ENCODE results near the gene TRIM7. TPM values are rescaled to one million over a fixed set of nuclear protein-coding genes. Genes with fewer than 3 reads are reported as not detected.
"Not testable (repeated sequence)": the region's sequence is repeated elsewhere in the genome, so short reads cannot be mapped to it uniquely, and the experiment has no call there.

Gene TRIM7
- total and polyA plus RNA-seq, 8 donors, result 0.45 to 20.4 (median 3.4) TPM; not detected in 1

DNA sequence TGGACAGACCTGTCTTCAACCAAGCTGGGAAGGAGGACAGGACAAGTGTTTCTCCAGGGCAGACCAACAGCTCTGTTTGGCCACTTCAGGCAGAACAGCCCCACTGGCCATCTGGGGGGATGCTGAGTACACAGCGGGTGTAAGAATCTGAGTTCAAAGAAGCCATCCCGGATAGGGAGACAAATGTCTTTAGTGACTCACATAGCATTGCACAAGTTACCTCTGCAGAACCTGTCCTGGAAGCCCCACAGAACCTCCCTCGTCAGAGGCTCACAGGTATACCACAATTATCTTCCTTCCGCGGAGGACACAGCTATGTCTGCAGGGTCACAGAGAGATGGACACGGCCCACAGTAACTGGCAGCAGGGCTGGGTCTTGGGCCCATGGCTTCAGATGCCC lies 55.6 kb downstream of the TRIM7 start:
- Histone ChIP-seq H3K4me1 (no peaks in the 10 kb centered on the region), H3K9me3 (peaks cover 0 to 6% (median 3%) of the 10 kb centered on the region in 4 donors), H3K36me3 (no peaks in the 10 kb centered on the region), H3K4me3 (no peak overlapping the region), H3K27me3 (peaks cover 0 to 59% (median 16%) of the 10 kb centered on the region in 3 donors), H3K27ac (no peak overlapping the region)
- TF ChIP-seq POLR2AphosphoS5 (IDR thresholded peaks at IDR 0.05), result no peak
- TF ChIP-seq POLR2A (IDR thresholded peaks at IDR 0.05), result no peak
- TF ChIP-seq, protein P1, sequence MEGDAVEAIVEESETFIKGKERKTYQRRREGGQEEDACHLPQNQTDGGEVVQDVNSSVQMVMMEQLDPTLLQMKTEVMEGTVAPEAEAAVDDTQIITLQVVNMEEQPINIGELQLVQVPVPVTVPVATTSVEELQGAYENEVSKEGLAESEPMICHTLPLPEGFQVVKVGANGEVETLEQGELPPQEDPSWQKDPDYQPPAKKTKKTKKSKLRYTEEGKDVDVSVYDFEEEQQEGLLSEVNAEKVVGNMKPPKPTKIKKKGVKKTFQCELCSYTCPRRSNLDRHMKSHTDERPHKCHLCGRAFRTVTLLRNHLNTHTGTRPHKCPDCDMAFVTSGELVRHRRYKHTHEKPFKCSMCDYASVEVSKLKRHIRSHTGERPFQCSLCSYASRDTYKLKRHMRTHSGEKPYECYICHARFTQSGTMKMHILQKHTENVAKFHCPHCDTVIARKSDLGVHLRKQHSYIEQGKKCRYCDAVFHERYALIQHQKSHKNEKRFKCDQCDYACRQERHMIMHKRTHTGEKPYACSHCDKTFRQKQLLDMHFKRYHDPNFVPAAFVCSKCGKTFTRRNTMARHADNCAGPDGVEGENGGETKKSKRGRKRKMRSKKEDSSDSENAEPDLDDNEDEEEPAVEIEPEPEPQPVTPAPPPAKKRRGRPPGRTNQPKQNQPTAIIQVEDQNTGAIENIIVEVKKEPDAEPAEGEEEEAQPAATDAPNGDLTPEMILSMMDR (IDR thresholded peaks at IDR 0.05), result no peak
- no peak for TF ChIP-seq EP300 (IDR thresholded peaks at IDR 0.05)
- no peak for DNase-seq
- intact Hi-C loops (cut with DNase I; ENCODE audit: low total_unique reads), result no loop called here
- 73 to 86% (median 78%) methylated on average over 6 of the region's 6 CpGs for WGBS, 5 donors

- H3K36me3 ChIP-seq; DNase-seq; H3K27ac ChIP-seq; H3K4me3 ChIP-seq; H3K9me3 ChIP-seq; intact Hi-C loops (cut with DNase I; ENCODE audit: low total_unique reads); H3K4me1 ChIP-seq: not testable (repeated sequence)
- H3K27me3 ChIP-seq, result peaks cover 0 to 81% (median 16%) of the 10 kb centered on the region in 3 donors
- WGBS, 5 donors, result 31 to 54% (median 48%) methylated on average over 6 to 7 of the region's 7 CpGs
These were observed 57.9 kb downstream of the TRIM7 start, which contains the start of gene OR2V2 for GRCh38 chr5:181146927-181147636. Gene OR2V2, plus strand, starts transcription at chr5:181147586. Its CDS starts 7,357 bp downstream, at chr5:181154943.

DNA sequence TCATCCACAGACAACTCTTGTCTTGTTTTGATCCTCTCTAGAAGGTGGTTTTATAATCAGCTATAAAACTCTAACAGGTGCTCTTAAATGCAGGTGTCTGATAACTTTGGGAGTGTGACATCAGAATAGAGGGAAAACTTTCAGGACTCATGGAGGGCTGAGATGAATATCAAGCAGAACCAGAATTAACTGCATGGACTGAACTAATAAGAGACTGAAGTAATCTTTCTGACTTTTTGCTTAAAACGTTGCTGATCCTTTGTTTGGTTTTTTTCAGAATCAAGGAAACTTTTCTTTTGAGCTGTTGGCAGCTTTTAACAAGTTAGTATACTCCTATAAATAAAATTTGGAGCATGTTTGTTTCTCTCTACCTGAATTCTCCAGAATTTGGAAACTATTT lies 59.9 kb downstream of the TRIM7 start:
- intact Hi-C loops (cut with DNase I; ENCODE audit: low total_unique reads), result no loop called here
- H3K9me3 ChIP-seq, result peaks cover 0 to 6% (median 3%) of the 10 kb centered on the region in 4 donors
- WGBS, 5 donors, result 35 to 56% (median 46%) methylated on average over 1 of the region's 1 CpG
- H3K4me1 ChIP-seq, result no peaks in the 10 kb centered on the region
- no peaks in the 10 kb centered on the region for H3K36me3 ChIP-seq
- no peak overlapping the region for H3K4me3 ChIP-seq
- TF ChIP-seq POLR2A (IDR thresholded peaks at IDR 0.05) (no peak), POLR2AphosphoS5 (IDR thresholded peaks at IDR 0.05) (no peak), EP300 (IDR thresholded peaks at IDR 0.05) (no peak)
- TF ChIP-seq, protein P1 (IDR thresholded peaks at IDR 0.05), result no peak
- no peak for DNase-seq
- peaks cover 0 to 75% (median 11%) of the 10 kb centered on the region in 3 donors for H3K27me3 ChIP-seq
- H3K27ac ChIP-seq, result no peak overlapping the region

Small RNA genes lying within 50 kb of the gene (small RNA-seq; reads per million reads assigned to genes)
- gene MIR4638, result 0 reads per million in 4 donors
- 0 reads per million in 4 donors for gene SNORD95
- 0 reads per million in 4 donors for gene SNORD96A

Other genes with a start within 250 kb of the TRIM7 start
- gene BTNL3, start 216.3 kb downstream of the TRIM7 start, total RNA-seq, result 10 to 100 TPM in 1 of 5 donors, 1 to 10 TPM in 1, under 1 TPM in 1, not detected in 2; 0.58 to 10.5 (median 2.2) TPM
- gene BTNL3, start 216.3 kb downstream of the TRIM7 start, polyA plus RNA-seq, result under 1 TPM; 0.31 to 0.61 (median 0.33) TPM
- gene BTNL9, start 164.9 kb downstream of the TRIM7 start, total RNA-seq, result 100 to 1,000 TPM in 1 of 5 donors, 10 to 100 TPM in 3, 1 to 10 TPM in 1; 3.5 to 108 (median 14.1) TPM
- 1 to 10 TPM; 3.8 to 8.7 (median 5.7) TPM for gene BTNL9, start 164.9 kb downstream of the TRIM7 start, polyA plus RNA-seq
- not detected for gene OR2V1, start 74.0 kb downstream of the TRIM7 start, total RNA-seq
- gene OR2V1, start 74.0 kb downstream of the TRIM7 start, polyA plus RNA-seq, result not detected
- gene OR2V2, start 57.6 kb downstream of the TRIM7 start, total RNA-seq, result not detected
- not detected for gene OR2V2, start 57.6 kb downstream of the TRIM7 start, polyA plus RNA-seq
- gene TRIM41, start 18.1 kb upstream of the TRIM7 start, total RNA-seq, result 10 to 100 TPM in 4 of 5 donors, 1 to 10 TPM in 1; 2.3 to 70.4 (median 10.3) TPM
- 10 to 100 TPM; 13.8 to 26.1 (median 18.2) TPM for gene TRIM41, start 18.1 kb upstream of the TRIM7 start, polyA plus RNA-seq
- gene RACK1, start 38.7 kb upstream of the TRIM7 start, total RNA-seq, result 1,000 to 10,000 TPM in 3 of 5 donors, 100 to 1,000 TPM in 2; 814 to 2,131 (median 1,334) TPM
- gene RACK1, start 38.7 kb upstream of the TRIM7 start, polyA plus RNA-seq, result 1,000 to 10,000 TPM; 2,190 to 3,034 (median 2,228) TPM
- 10 to 100 TPM; 11.9 to 29.9 (median 14.3) TPM for gene TRIM52, start 55.9 kb upstream of the TRIM7 start, total RNA-seq
- 1 to 10 TPM; 3.8 to 8.1 (median 3.9) TPM for gene TRIM52, start 55.9 kb upstream of the TRIM7 start, polyA plus RNA-seq
- gene OR4F3, start 162.1 kb upstream of the TRIM7 start, total RNA-seq, result not detected
- gene OR4F3, start 162.1 kb upstream of the TRIM7 start, polyA plus RNA-seq, result not detected

Measured in stomach (tissue), 9 donors.